Neural progenitor cell (in vitro differentiated cells): Measurements from ENCODE around the gene PACSIN2. TPM values are rescaled to one million over a fixed set of nuclear protein-coding genes. Genes with fewer than 3 reads are reported as not detected.

Source experiments
- DNase-seq: peaks from one replicate; pipeline ENCODE4 v3.0.0-alpha.2; 2016; ENCODE audit warnings: low spot score
- H2AFZ ChIP-seq: fragments of 200-600 bp; sonication (generic); replicated peaks from 2 replicates; pipeline ENCODE4 v1.6.1; 2016; ENCODE audit warnings: antibody characterized with exemption
- H3F3A ChIP-seq: fragments of 200-600 bp; sonication (generic); 2 replicates; pipeline ENCODE4 v1.6.1; 2016; ENCODE audit warnings: antibody characterized with exemption, low read depth
- H3K27ac ChIP-seq: fragments of 200-600 bp; sonication (generic); 2 replicates; pipeline ENCODE4 v1.5.1; 2016; ENCODE audit warnings: mild to moderate bottlenecking
- H3K27me3 ChIP-seq: fragments of 200-600 bp; sonication (generic); 2 replicates; pipeline ENCODE4 v1.6.1; 2016; ENCODE audit warnings: mild to moderate bottlenecking, moderate library complexity
- H3K36me3 ChIP-seq: fragments of 200-600 bp; sonication (generic); 2 replicates; pipeline ENCODE4 v1.5.1; 2016
- H3K4me1 ChIP-seq: fragments of 200-600 bp; sonication (generic); 2 replicates; pipeline ENCODE4 v1.6.1; 2016; ENCODE audit warnings: mixed run types
- H3K4me2 ChIP-seq: fragments of 200-600 bp; sonication (generic); 2 replicates; pipeline ENCODE4 v1.6.1; 2016
- H3K4me3 ChIP-seq: fragments of 200-600 bp; sonication (generic); 2 replicates; pipeline ENCODE4 v1.5.1; 2016
- H3K79me2 ChIP-seq: fragments of 200-600 bp; sonication (generic); 2 replicates; pipeline ENCODE4 v1.6.1; 2016; ENCODE audit warnings: low read depth
- H3K9ac ChIP-seq: fragments of 200-600 bp; sonication (generic); 2 replicates; pipeline ENCODE4 v1.6.1; 2016
- H3K9me3 ChIP-seq: fragments of 200-600 bp; sonication (generic); 2 replicates; pipeline ENCODE4 v1.5.1; 2016; ENCODE audit warnings: low read depth
- H4K20me1 ChIP-seq: fragments of 200-600 bp; sonication (generic); 2 replicates; pipeline ENCODE4 v1.6.1; 2016; ENCODE audit warnings: low read depth
- H3K27ac Mint-ChIP-seq: 3 replicates; pipeline ENCODE4 v1.8.0; 2021; ENCODE audit warnings: mixed read lengths
- H3K27me3 Mint-ChIP-seq: 2 replicates; pipeline ENCODE4 v1.8.0; 2022; ENCODE audit warnings: low read depth, mild to moderate bottlenecking, inconsistent platforms, moderate library complexity, mixed read lengths; ENCODE audit not compliant: insufficient read depth
- H3K36me3 Mint-ChIP-seq: 3 replicates; pipeline ENCODE4 v1.8.0; 2021; ENCODE audit warnings: mixed read lengths
- H3K4me1 Mint-ChIP-seq: 3 replicates; pipeline ENCODE4 v1.8.0; 2021; ENCODE audit warnings: mixed read lengths
- H3K4me3 Mint-ChIP-seq: 3 replicates; pipeline ENCODE4 v1.8.0; 2021; ENCODE audit warnings: mild to moderate bottlenecking, moderate library complexity, mixed read lengths
- H3K9me3 Mint-ChIP-seq: 3 replicates; pipeline ENCODE4 v1.8.0; 2020; ENCODE audit warnings: mixed read lengths
- EZH2 ChIP-seq: fragments of 200-600 bp; sonication (generic); IDR thresholded peaks from 2 replicates; pipeline ENCODE4 v1.6.1; 2017; ENCODE audit warnings: antibody characterized with exemption, mild to moderate bottlenecking, moderate library complexity
- EZH2phosphoT487 ChIP-seq: fragments of 200-600 bp; sonication (generic); IDR thresholded peaks from 2 replicates; pipeline ENCODE4 v1.6.1; 2017; ENCODE audit warnings: antibody characterized with exemption
- total RNA-seq: library from RNA; depleted of rRNA; stranded (reverse); fragments of >200 nt; gene quantifications from 2 replicates; pipeline ENCODE4 v1.2.3, GENCODE V29; 2015; ENCODE audit warnings: low replicate concordance
- TF ChIP-seq, protein P1 (sequence below): fragments of 200-600 bp; sonication (generic); IDR thresholded peaks from 2 replicates; pipeline ENCODE4 v1.5.1; 2017; ENCODE audit warnings: antibody characterized with exemption, mild to moderate bottlenecking

PACSIN2 gene, protein sequence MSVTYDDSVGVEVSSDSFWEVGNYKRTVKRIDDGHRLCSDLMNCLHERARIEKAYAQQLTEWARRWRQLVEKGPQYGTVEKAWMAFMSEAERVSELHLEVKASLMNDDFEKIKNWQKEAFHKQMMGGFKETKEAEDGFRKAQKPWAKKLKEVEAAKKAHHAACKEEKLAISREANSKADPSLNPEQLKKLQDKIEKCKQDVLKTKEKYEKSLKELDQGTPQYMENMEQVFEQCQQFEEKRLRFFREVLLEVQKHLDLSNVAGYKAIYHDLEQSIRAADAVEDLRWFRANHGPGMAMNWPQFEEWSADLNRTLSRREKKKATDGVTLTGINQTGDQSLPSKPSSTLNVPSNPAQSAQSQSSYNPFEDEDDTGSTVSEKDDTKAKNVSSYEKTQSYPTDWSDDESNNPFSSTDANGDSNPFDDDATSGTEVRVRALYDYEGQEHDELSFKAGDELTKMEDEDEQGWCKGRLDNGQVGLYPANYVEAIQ
- total RNA-seq: 38.1 and 48.7 TPM in 2 replicates

DNA sequence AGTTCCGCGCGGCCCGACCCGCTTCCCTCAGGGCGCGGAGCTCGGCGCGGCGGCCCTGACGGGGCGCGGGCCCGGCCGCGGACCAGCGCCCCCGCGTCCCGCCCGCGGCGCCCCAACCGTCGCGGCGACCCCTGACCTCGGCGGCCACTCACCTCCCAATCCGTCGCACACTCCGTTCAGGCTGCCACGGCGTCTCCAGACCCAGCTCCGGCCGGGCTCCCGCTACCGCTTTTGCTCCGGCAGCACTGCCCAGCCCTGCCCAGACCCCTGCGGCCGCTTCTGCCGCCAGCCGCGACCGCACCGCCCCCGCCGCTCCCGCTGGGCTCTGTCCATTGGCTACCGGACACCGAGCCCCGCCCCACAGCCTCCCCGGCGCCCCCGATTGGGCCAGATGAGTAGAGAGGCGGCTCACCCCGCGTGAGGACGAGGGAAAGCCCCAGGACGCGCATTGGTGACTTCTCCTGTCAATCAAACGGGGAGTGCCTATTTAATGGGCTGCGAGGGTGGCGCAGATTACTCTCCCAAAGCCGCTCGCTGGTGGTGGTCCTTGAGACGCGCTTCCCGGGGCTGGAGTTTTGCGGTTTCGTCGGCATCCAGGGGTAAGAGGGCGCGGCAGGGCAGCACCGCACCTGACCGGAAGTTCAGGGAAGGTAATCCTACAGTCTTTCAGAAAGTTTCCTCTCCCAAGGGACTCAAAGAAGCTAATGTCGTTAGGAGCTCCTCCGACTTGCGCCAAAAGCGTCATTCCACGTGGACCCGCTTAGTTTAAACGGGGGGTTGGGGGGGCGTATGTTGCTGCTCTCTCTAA, at the start of gene PACSIN2:
Gene PACSIN2, minus strand, starts transcription at position 281 of the 808 bp plus-strand sequence. CDS start 103,069 bp downstream, outside the sequence.
- no peaks in the 10 kb centered on the region for H3K36me3 ChIP-seq
- H3K4me3 ChIP-seq: peak within 1 kb of the TSS; percentile 86
- H3K4me1 Mint-ChIP-seq: peaks cover 30% of the 10 kb centered on the region
- H3K4me2 ChIP-seq: peak within 1 kb of the TSS; percentile 81
- peak within 1 kb of the TSS; percentile 59 for H3K9ac ChIP-seq
- peaks cover 8% of the 10 kb centered on the region for H3K4me1 ChIP-seq
- H3K9me3 ChIP-seq: no peaks in the 10 kb centered on the region
- H3K27ac ChIP-seq: peak within 1 kb of the TSS; percentile 84
- peak within 1 kb of the TSS; percentile 60 for H3K27ac Mint-ChIP-seq
- peak within 1 kb of the TSS; percentile 46 for H2AFZ ChIP-seq
- H4K20me1 ChIP-seq: peaks cover 35% of the 10 kb centered on the region
- H3K27me3 ChIP-seq: peaks cover 8% of the 10 kb centered on the region
- DNase-seq: peak; percentile 100
- H3K9me3 Mint-ChIP-seq: no peaks in the 10 kb centered on the region
- peak within 1 kb of the TSS; percentile 95 for H3K4me3 Mint-ChIP-seq
- H3K36me3 Mint-ChIP-seq: no peaks in the 10 kb centered on the region
- no peak for TF ChIP-seq EZH2phosphoT487
- peaks cover 44% of the 10 kb centered on the region for H3K79me2 ChIP-seq
- H3K27me3 Mint-ChIP-seq: peaks cover 8% of the 10 kb centered on the region
- H3F3A ChIP-seq: peaks cover 17% of the 10 kb centered on the region

DNA sequence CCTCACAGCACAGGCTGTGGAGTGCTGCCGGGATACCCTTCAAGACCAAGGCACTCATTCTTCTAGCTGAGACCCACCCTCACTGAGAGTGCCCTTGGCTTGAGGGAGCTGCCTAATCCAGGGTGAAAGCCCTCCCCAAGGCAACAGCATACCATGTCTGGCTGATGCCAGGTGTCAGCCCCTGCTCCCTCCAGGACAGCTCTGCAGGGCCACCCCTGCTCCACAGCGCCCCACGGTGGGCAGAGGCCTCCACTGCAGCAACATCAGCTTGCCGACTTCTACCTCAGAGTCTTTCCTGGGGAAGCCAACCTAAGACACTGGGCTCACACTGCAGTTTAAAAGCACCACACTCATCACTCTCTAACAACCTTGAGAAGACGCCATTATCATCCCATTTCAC, 45.2 kb upstream of the PACSIN2 start:
- no peak overlapping the region for H2AFZ ChIP-seq
- Mint-ChIP-seq H3K27ac (no peak overlapping the region), H3K9me3 (no peaks in the 10 kb centered on the region), H3K36me3 (peaks cover 21% of the 10 kb centered on the region), H3K4me3 (no peak overlapping the region), H3K4me1 (peaks cover 7% of the 10 kb centered on the region), H3K27me3 (no peaks in the 10 kb centered on the region)
- TF ChIP-seq EZH2phosphoT487 (no peak), EZH2 (no peak)
- TF ChIP-seq, protein P1, sequence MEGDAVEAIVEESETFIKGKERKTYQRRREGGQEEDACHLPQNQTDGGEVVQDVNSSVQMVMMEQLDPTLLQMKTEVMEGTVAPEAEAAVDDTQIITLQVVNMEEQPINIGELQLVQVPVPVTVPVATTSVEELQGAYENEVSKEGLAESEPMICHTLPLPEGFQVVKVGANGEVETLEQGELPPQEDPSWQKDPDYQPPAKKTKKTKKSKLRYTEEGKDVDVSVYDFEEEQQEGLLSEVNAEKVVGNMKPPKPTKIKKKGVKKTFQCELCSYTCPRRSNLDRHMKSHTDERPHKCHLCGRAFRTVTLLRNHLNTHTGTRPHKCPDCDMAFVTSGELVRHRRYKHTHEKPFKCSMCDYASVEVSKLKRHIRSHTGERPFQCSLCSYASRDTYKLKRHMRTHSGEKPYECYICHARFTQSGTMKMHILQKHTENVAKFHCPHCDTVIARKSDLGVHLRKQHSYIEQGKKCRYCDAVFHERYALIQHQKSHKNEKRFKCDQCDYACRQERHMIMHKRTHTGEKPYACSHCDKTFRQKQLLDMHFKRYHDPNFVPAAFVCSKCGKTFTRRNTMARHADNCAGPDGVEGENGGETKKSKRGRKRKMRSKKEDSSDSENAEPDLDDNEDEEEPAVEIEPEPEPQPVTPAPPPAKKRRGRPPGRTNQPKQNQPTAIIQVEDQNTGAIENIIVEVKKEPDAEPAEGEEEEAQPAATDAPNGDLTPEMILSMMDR: peak; percentile 90
- H3F3A ChIP-seq: no peaks in the 10 kb centered on the region
- H3K27ac ChIP-seq: no peak overlapping the region
- DNase-seq: peak; percentile 67
- no peaks in the 10 kb centered on the region for H3K4me1 ChIP-seq
- no peaks in the 10 kb centered on the region for H4K20me1 ChIP-seq
- H3K4me2 ChIP-seq: no peak overlapping the region
- no peak overlapping the region for H3K4me3 ChIP-seq
- H3K36me3 ChIP-seq: no peaks in the 10 kb centered on the region
- H3K9ac ChIP-seq: no peak overlapping the region
- no peaks in the 10 kb centered on the region for H3K79me2 ChIP-seq
- H3K9me3 ChIP-seq: no peaks in the 10 kb centered on the region
- H3K27me3 ChIP-seq: no peaks in the 10 kb centered on the region

DNA sequence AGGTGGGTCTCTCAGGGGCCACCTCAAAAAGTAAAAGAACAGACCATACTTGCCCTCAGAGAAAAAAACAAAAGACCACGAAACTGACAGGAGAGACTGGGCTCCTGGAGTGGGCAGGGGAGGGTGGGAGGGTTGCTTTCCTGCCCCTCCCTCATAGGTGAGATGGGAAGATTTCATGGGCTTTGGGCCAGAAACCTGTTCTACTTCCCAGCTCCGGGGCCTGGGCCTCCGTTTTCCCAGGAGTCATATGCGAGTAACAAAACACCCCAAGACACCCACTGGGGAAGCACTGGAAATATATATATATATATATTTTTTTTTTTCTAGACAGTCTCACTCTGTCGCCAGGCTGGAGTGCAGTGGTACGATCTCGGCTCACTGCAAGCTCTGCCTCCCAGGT, 42.7 kb upstream of the PACSIN2 start:
- Histone ChIP-seq H3K9me3 (no peaks in the 10 kb centered on the region), H2AFZ (no peak overlapping the region), H3K27me3 (no peaks in the 10 kb centered on the region), H4K20me1 (no peaks in the 10 kb centered on the region), H3K79me2 (no peaks in the 10 kb centered on the region), H3K4me1 (no peaks in the 10 kb centered on the region), H3K4me2 (no peak overlapping the region), H3K4me3 (no peak overlapping the region), H3K36me3 (no peaks in the 10 kb centered on the region), H3K9ac (no peak overlapping the region), H3K27ac (no peak overlapping the region), H3F3A (no peaks in the 10 kb centered on the region)
- no peaks in the 10 kb centered on the region for H3K9me3 Mint-ChIP-seq
- no peak overlapping the region for H3K4me3 Mint-ChIP-seq
- TF ChIP-seq EZH2phosphoT487 (no peak), EZH2 (no peak)
- TF ChIP-seq, protein P1: no peak
- DNase-seq: no peak
- H3K27me3 Mint-ChIP-seq: no peaks in the 10 kb centered on the region
- peaks cover 14% of the 10 kb centered on the region for H3K36me3 Mint-ChIP-seq
- no peak overlapping the region for H3K27ac Mint-ChIP-seq
- H3K4me1 Mint-ChIP-seq: peaks cover 7% of the 10 kb centered on the region
